Anterior cingulate cortex (tissue), 58 donors: ENCODE measurements around the gene TMTC2.
A peak's percentile ranks its signal among the peaks of the same experiment; 100 is the strongest.
"Not testable (repeated sequence)": the region's sequence is repeated elsewhere in the genome, so short reads cannot be mapped to it uniquely, and the experiment has no call there.

ENCODE experiments used
- DNase-seq, 58 donors: peaks; one replicate each; lab custom pipeline; 2025; lab: John Stamatoyannopoulos, UW

Gene TMTC2

GRCh38 chr12:82781309-82781997 lies 94.7 kb downstream of the TMTC2 start:
- DNase-seq = peak in 2 of 58 donors; percentile 6 to 73

GRCh38 chr12:82783435-82783834 lies 96.7 kb downstream of the TMTC2 start:
- no peak for DNase-seq

- no peak for DNase-seq
Measured at GRCh38 chr12:82787016-82787415, 100.3 kb downstream of the TMTC2 start.

- DNase-seq = no peak
Measured at GRCh38 chr12:82788594-82788993, 101.9 kb downstream of the TMTC2 start.

- no peak for DNase-seq
Measured at GRCh38 chr12:82789674-82790073, 103.0 kb downstream of the TMTC2 start.

- peak in 5 of 58 donors; percentile 3 to 27 (median 22) for DNase-seq
Measured at GRCh38 chr12:82793751-82794281, 107.1 kb downstream of the TMTC2 start.

- DNase-seq = no peak
Measured at GRCh38 chr12:82797480-82797879, 110.8 kb downstream of the TMTC2 start.

- no peak for DNase-seq
Measured at GRCh38 chr12:82800185-82800584, 113.5 kb downstream of the TMTC2 start.

- no peak for DNase-seq
Measured at GRCh38 chr12:82801951-82802610, 115.4 kb downstream of the TMTC2 start.

GRCh38 chr12:82803201-82803600 lies 116.5 kb downstream of the TMTC2 start:
- DNase-seq = no peak

- no peak for DNase-seq
Measured at GRCh38 chr12:82804601-82805000, 117.9 kb downstream of the TMTC2 start.

GRCh38 chr12:82805004-82805403 lies 118.3 kb downstream of the TMTC2 start:
- DNase-seq = not testable (repeated sequence)

- DNase-seq = no peak
Measured at GRCh38 chr12:82805812-82806497, 119.2 kb downstream of the TMTC2 start.

- DNase-seq = no peak
Measured at GRCh38 chr12:82807132-82807737, 120.5 kb downstream of the TMTC2 start.

GRCh38 chr12:82810568-82810967 lies 123.9 kb downstream of the TMTC2 start:
- no peak for DNase-seq

- peak in 3 of 58 donors; percentile 18 to 51 (median 20) for DNase-seq
Measured at GRCh38 chr12:82817368-82817767, 130.7 kb downstream of the TMTC2 start.

GRCh38 chr12:82818271-82819035 lies 131.7 kb downstream of the TMTC2 start:
- DNase-seq = no peak

- DNase-seq = no peak
Measured at GRCh38 chr12:82826505-82826904, 139.8 kb downstream of the TMTC2 start.

- DNase-seq = no peak
Measured at GRCh38 chr12:82832096-82832495, 145.4 kb downstream of the TMTC2 start.

GRCh38 chr12:82832981-82833380 lies 146.3 kb downstream of the TMTC2 start:
- no peak for DNase-seq
